Measurements from ENCODE around the gene POLR1B. TPM values are rescaled to one million over a fixed set of nuclear protein-coding genes. Genes with fewer than 3 reads are reported as not detected.

POLR1B gene
- total and polyA plus RNA-seq, 2 of the 13 experiments (the other 11 are each of a cell fraction or from before 2014, with no cell fraction given), result 18.3 to 46.0 TPM

GRCh38 chr2:112584134-112584890, 42.0 kb downstream of the POLR1B start, which contains the start of gene CHCHD5 (continued):
- TF ChIP-seq STAT5B (CRISPR knock-in tag; IDR thresholded peaks at IDR 0.05) (no peak), NCOA1 (CRISPR knock-in tag; IDR thresholded peaks at IDR 0.05) (peak; percentile 89; the same call in 1 of the 2 replicates), ATF1 (CRISPR knock-in tag; IDR thresholded peaks at IDR 0.05) (peak; percentile 85), ZBTB26 (CRISPR knock-in tag; IDR thresholded peaks at IDR 0.05; ENCODE audit: borderline replicate concordance) (peak; percentile 39; the same call in 1 of the 2 replicates), TFDP2 (CRISPR knock-in tag; IDR thresholded peaks at IDR 0.05) (peak; percentile 54; the same call in 1 of the 2 replicates), RORA (CRISPR knock-in tag; IDR thresholded peaks at IDR 0.05) (no peak), ATRX (CRISPR knock-in tag; IDR thresholded peaks at IDR 0.05; ENCODE audit: borderline replicate concordance) (no peak; the same call in 1 of the 2 replicates), CHD4 (IDR thresholded peaks at IDR 0.05; ENCODE audit: borderline replicate concordance, low read length) (no peak), EED (CRISPR knock-in tag; IDR thresholded peaks at IDR 0.05) (peak; percentile 33; the same call in 1 of the 2 replicates), JARID2 (CRISPR knock-in tag; IDR thresholded peaks at IDR 0.05; ENCODE audit: insufficient replicate concordance) (peak; percentile 88), ZNF589 (CRISPR knock-in tag; conservative IDR thresholded peaks at IDR 0.05) (0 out of 2 replicates have a peak, but pooled peaks have one; percentile 16), ESRRA (CRISPR knock-in tag; IDR thresholded peaks at IDR 0.05; ENCODE audit: low read depth) (0 out of 2 replicates have a peak, but pooled peaks have one; percentile 16), ZNF749 (CRISPR knock-in tag; IDR thresholded peaks at IDR 0.05; ENCODE audit: borderline replicate concordance) (0 out of 2 replicates have a peak, but pooled peaks have one; percentile 15), ZNF678 (CRISPR knock-in tag; IDR thresholded peaks at IDR 0.05) (no peak), ZNF709 (CRISPR knock-in tag; IDR thresholded peaks at IDR 0.05) (peak; percentile 96), ZBTB3 (CRISPR knock-in tag; IDR thresholded peaks at IDR 0.05; ENCODE audit: borderline replicate concordance, low read depth) (no peak), RBFOX2 (IDR thresholded peaks at IDR 0.05; ENCODE audit: low read depth, low read length) (peak; percentile 90), SATB2 (CRISPR knock-in tag; IDR thresholded peaks at IDR 0.05) (no peak), ZNF670 (CRISPR knock-in tag; IDR thresholded peaks at IDR 0.05; ENCODE audit: borderline replicate concordance) (peak; percentile 88), RFX5 (IDR thresholded peaks at IDR 0.05; ENCODE audit: low read depth, low read length) (no peak)
- TF ChIP-seq, protein P1, sequence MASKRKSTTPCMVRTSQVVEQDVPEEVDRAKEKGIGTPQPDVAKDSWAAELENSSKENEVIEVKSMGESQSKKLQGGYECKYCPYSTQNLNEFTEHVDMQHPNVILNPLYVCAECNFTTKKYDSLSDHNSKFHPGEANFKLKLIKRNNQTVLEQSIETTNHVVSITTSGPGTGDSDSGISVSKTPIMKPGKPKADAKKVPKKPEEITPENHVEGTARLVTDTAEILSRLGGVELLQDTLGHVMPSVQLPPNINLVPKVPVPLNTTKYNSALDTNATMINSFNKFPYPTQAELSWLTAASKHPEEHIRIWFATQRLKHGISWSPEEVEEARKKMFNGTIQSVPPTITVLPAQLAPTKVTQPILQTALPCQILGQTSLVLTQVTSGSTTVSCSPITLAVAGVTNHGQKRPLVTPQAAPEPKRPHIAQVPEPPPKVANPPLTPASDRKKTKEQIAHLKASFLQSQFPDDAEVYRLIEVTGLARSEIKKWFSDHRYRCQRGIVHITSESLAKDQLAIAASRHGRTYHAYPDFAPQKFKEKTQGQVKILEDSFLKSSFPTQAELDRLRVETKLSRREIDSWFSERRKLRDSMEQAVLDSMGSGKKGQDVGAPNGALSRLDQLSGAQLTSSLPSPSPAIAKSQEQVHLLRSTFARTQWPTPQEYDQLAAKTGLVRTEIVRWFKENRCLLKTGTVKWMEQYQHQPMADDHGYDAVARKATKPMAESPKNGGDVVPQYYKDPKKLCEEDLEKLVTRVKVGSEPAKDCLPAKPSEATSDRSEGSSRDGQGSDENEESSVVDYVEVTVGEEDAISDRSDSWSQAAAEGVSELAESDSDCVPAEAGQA (IDR thresholded peaks at IDR 0.05; ENCODE audit: low read depth), result peak; percentile 98
- TF ChIP-seq, protein P1 (CRISPR knock-in tag; IDR thresholded peaks at IDR 0.05; ENCODE audit: borderline replicate concordance), result no peak; the same call in 1 of the 2 replicates

All from HepG2 (cell line).